Activated CD8-positive, alpha-beta memory T cell treated with anti-CD3 and anti-CD28 coated beads for 36 hours (primary cell): ENCODE measurements around the gene CBS. TPM values are rescaled to one million over a fixed set of nuclear protein-coding genes. Genes with fewer than 3 reads are reported as not detected.
"Not testable (repeated sequence)": the region's sequence is repeated elsewhere in the genome, so short reads cannot be mapped to it uniquely, and the experiment has no call there.

Source experiments
- CTCF ChIA-PET: fragments of 350-600 bp; sonication (Branson Sonifier 250); formaldehyde crosslinking; loops from one replicate; lab custom pipeline; 2021; ENCODE audit warnings: antibody characterized with exemption; lab: Charles Lee
- POLR2A ChIA-PET: fragments of 350-600 bp; sonication (Branson Sonifier 250); formaldehyde crosslinking; loops from one replicate; lab custom pipeline; 2021; ENCODE audit warnings: antibody characterized with exemption; lab: Charles Lee
- total RNA-seq, 2 experiments: library from RNA; stranded (reverse); gene quantifications; one replicate each; pipeline ENCODE4 v1.2.3, GENCODE V29; 2021

Gene CBS
- total RNA-seq, 2 experiments from 2014 or later, result 14.1 to 15.5 TPM

GRCh38 chr21:43072742-43073141, 2.9 kb downstream of the CBS start:
- CTCF ChIA-PET, POLR2A ChIA-PET: not testable (repeated sequence)

GRCh38 chr21:43069682-43070081, 6.0 kb downstream of the CBS start:
- CTCF ChIA-PET, POLR2A ChIA-PET: not testable (repeated sequence)

GRCh38 chr21:43068065-43068464, 7.6 kb downstream of the CBS start:
- CTCF ChIA-PET, POLR2A ChIA-PET: not testable (repeated sequence)

GRCh38 chr21:43066690-43067089, 8.9 kb downstream of the CBS start:
- POLR2A ChIA-PET, CTCF ChIA-PET: not testable (repeated sequence)

DNA sequence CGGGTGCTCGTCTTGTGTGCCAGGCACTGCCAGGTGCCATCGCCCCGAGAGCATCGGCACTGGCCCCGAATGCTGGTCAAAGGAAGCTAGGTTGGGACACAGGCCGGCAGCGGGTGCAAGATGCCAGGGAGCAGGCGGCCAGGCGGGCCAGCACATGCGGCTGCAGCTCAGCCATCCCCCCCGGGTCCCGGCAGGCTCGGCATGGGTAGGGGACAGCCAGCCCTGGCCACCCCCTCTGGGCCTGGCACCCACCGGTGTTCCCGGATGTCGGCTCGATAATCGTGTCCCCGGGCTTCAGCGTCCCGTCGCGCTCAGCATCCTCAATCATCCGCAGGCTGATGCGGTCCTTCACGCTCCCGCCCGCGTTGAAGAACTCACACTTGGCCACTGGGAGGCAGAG, 9.6 kb downstream of the CBS start:
- POLR2A ChIA-PET, CTCF ChIA-PET: not testable (repeated sequence)

DNA sequence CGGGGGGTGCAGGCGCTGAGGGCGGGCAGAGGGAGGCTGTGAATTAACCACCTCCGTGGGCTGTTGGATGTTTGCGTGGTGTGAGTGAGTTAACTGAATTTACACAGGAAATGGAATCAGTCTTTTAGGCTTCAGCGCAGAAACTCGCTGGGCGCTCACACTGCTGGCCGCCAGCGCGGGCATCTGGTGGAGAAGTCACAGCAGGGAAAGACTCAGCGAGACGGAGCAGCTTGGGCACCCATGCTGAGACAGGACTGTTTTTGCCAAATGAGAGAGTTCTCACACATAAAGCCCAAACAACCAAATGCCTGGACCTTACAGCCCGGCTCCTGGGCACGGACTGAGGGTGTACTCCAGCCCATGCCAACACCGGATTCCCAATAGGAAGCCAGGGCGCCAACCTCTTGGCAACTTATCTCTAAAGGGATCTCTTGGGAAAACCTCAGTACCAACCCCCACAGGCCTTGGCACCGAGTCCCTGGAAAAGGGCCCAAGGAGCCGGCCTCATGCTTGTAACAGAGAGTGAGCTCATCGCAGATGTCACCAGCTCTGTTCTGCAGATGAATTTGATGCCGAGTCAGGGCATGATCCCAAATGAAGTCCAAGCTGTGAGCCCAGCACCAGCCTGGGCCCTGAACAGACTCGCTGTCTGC, 11.2 kb downstream of the CBS start:
- CTCF ChIA-PET, POLR2A ChIA-PET: not testable (repeated sequence)

- POLR2A ChIA-PET, result not testable (repeated sequence)
These were observed 12.5 kb downstream of the CBS start for GRCh38 chr21:43062955-43063664.

DNA sequence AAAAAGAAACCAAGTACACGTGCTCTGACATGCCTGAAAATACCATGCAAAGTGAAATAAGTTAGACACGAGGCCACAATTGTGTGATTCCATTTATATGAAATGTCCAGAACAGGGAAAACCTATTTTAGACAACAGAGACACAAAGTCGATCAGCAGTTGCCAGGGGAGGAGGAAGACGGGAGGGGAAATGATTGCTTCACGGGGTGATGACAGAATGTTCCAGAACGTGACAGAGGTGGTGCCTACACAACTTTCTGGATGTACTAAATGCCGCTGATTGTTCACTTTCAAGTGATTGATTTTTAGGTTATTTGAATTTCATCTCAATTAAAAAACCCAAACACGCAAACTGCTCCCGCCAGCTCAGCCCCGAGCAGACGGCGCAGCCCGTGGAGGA, 22.5 kb downstream of the CBS start:
- POLR2A ChIA-PET, CTCF ChIA-PET: not testable (repeated sequence)

More at GRCh38 chr21:43062955-43063664, 12.5 kb downstream of the CBS start:
- CTCF ChIA-PET, result not testable (repeated sequence)

GRCh38 chr21:43045876-43046821, 29.5 kb downstream of the CBS start:
- POLR2A ChIA-PET, CTCF ChIA-PET: not testable (repeated sequence)

DNA sequence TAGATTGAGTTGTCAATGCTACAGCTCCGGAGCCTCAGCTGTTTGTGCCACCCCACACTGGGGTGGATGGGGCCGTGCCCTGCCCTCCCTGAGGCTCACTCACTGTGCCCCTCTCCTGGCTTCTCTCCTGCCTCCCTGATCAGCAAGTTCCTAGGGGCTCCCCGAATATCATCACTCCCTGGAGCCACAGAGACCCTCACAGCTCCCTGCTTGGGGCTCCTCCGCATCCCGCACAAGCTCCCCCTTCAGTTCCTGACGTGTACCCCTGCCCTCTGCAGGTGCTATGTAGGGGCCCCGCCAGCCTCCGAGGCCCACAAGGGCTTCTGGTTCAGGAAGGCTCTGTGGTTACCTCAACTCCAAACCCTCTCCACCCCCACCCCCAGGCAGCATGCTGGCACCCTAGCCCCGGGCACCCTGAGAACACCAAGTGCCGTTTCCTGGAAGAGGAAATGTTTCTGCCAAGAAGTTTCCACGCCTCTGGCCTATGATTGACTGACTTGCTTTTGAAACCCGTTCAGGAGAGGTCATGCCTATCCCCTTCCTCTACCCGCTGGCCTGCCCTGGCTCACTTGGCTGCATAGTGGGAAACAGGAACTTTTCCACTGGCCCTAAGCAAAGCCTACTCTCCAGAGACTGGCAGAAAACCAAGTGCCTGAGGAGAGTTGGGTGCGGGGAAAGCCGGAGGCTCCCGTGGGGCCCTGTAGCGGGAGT, 30.3 kb downstream of the CBS start:
- POLR2A ChIA-PET, CTCF ChIA-PET: not testable (repeated sequence)

DNA sequence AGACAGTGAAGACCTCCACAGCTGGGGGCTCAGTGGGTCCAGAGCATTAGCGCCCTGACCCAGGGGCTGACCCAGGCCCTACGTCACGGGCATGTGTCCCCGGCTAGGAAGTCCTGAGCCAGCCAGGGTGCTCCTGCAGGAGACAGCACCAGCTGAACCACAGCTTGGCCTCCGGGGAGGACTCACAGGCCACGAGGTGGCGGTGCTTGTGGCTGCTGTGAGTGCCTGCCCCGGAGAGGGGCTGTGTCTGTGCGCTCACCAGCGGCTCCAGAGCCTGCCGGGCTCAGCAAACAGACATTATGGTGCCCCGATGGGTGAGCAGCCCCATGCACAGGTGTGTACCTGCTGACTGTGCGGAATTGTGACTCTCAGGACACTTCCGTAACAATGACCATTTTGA, 31.1 kb downstream of the CBS start:
- POLR2A ChIA-PET, CTCF ChIA-PET: not testable (repeated sequence)

GRCh38 chr21:43043291-43043690, 32.3 kb downstream of the CBS start:
- CTCF ChIA-PET, POLR2A ChIA-PET: not testable (repeated sequence)

- POLR2A ChIA-PET, CTCF ChIA-PET: not testable (repeated sequence)
These were observed 33.5 kb downstream of the CBS start for GRCh38 chr21:43042169-43042568.

DNA sequence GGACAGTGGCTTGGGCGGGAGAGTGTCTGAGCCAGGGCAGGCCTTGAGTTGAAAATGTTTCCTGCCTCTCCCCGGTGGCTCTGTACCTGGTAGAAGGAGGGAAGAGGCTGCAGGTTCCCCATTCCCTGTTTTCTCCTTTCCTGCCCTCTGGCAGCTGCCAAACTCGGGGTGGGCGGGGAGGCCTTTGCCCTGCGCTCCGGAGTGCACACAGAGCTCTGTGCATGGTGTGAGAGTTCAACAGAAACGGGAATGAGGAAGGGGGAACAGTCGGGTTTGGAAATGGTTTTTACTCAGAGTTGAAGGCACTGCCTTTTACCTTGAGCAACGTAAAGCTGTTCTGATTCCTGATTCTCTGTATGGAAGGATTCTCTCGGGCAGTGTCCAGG, 37.0 kb downstream of the CBS start:
- POLR2A ChIA-PET, CTCF ChIA-PET: not testable (repeated sequence)

DNA sequence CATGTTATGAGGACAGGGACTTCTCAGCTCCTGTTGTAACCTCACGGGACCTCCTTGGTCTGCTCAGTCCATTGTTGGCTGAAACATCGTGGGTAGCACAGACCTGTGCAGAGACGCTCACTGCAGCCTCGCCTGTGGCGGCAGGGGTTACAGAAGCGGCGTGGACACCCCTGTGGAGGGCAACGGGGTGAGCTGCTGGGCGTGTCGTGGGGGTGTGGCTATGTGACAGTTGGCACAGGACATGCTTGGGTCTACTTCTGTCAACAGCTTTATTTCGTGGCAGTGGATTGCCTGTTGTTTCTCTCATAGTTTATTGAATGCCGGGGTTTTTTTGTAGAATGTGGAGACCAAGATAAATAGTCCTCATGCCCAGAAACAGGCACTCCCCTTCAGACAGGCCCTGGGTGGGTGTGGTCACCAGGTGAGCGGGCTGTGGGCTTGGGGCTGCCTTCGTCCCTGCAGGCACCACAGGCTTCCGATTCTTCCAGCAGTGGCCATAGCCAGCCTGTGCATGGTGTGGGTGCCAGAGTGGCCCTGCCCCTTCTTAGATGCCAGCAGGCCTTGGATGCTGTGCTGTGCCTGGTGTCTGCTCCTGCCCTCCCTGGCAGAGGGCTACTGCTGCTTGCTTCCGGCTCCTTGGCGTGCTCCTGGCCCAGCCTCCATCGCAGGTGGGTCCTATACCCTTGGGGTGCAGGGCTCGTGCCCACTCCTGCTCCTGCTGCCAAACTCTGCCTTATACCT, 37.5 kb downstream of the CBS start:
- POLR2A ChIA-PET, CTCF ChIA-PET: not testable (repeated sequence)

GRCh38 chr21:43036889-43037288, 38.7 kb downstream of the CBS start:
- POLR2A ChIA-PET, CTCF ChIA-PET: not testable (repeated sequence)

DNA sequence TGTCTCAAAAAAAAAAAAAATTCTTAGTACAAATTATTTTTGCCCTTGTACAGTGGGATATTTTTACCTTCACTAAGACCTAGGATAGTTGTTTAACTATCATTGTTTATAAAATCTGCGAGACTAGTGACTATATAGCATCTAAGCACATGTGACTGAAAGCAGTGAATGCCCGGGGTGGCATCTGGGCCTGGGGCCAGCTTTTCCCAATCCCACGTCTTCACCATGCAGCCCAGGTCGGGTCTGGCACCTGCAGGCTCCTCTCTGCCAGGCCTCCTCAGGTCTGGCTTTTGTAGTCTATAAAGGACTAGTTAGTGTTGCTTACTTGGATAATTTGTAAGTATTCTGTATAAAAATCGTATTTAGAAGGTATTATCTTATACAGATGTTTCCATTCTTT, 40.8 kb downstream of the CBS start:
- POLR2A ChIA-PET, result no interaction called here
- CTCF ChIA-PET, result no interaction called here

GRCh38 chr21:43034101-43034500, 41.5 kb downstream of the CBS start:
- POLR2A ChIA-PET, result no interaction called here
- CTCF ChIA-PET, result no interaction called here

GRCh38 chr21:43031121-43031619, 44.5 kb downstream of the CBS start:
- ChIA-PET CTCF (interaction anchor here (0.6 kb wide), 1 partner anchor 807 kb away, joined by 3 read pairs; no protein-coding TSS in a partner anchor), POLR2A (no interaction called here)
